Choroid plexus epithelial cell (primary cell): Measurements from ENCODE around the gene TNFRSF18.

Source experiments
- DNase-seq: peaks from one replicate; pipeline ENCODE4 v3.0.0-alpha.2; 2010; ENCODE audit warnings: low read depth
- H3K4me3 ChIP-seq: 2 replicates; pipeline ENCODE4 v1.5.1; 2011; ENCODE audit warnings: low read depth, mild to moderate bottlenecking, control low read depth, low read length, moderate library complexity
- TF ChIP-seq, protein P1 (sequence below): conservative IDR thresholded peaks from 2 replicates; pipeline ENCODE4 v1.5.1; 2011; ENCODE audit warnings: low read depth, mild to moderate bottlenecking, control low read depth, inconsistent platforms, low read length, moderate library complexity

The TNFRSF18 gene

DNA sequence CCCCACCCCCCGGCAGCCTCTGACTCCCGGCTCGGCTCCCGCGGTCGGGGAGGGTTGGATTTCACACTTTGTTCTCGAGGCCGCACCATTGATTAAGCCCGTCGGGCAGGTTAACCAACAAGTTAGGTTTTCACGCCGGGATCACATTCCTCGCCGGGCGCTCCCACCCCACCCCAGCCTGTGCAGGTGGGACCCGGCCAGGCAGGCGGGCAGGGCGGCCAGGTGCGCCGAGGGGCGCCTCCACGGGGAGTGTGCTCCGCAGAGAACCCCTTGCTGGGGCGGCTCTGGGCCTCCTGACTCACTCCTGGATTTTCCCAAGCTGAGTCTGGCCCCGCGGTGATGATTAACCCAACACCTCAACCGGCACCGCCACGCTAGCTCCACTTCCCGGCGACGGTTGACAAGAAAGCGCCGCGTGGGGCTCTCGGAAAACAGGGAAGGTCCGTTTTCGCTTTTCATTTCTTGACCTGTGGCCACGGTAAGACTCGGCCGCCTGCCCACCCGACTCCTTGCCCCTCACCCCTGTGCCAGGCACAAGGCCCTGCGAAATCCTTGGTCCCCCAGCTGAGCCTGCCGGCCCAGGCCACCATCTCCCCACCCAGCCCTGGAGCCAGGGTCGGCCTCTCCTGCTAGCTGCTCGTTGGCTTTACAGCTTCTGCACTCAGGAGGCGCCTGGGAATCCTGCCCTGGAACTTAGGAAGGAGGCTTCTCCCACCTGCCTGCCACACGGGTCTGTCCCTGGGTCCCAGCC lies 41.5 kb downstream of the TNFRSF18 start:
- DNase-seq, result no peak

DNA sequence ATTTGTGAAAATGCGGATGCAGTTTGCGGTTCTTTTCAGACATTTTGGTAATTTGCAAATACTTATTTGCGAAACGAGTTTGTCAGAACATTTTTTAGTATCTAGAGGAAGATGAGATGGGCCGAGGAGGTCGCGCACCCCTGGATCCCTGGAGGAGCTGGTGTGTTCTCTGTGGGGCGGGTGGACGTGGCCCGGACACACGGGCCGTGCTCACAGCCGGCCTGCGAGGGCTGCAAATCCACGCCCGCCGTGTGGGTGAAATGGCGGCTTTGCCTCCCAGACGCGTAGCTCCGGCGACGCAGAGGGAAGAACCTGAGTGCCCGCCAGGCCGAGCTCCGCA lies 42.1 kb downstream of the TNFRSF18 start:
- TF ChIP-seq, protein P1, sequence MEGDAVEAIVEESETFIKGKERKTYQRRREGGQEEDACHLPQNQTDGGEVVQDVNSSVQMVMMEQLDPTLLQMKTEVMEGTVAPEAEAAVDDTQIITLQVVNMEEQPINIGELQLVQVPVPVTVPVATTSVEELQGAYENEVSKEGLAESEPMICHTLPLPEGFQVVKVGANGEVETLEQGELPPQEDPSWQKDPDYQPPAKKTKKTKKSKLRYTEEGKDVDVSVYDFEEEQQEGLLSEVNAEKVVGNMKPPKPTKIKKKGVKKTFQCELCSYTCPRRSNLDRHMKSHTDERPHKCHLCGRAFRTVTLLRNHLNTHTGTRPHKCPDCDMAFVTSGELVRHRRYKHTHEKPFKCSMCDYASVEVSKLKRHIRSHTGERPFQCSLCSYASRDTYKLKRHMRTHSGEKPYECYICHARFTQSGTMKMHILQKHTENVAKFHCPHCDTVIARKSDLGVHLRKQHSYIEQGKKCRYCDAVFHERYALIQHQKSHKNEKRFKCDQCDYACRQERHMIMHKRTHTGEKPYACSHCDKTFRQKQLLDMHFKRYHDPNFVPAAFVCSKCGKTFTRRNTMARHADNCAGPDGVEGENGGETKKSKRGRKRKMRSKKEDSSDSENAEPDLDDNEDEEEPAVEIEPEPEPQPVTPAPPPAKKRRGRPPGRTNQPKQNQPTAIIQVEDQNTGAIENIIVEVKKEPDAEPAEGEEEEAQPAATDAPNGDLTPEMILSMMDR, result no peak
- no peak for DNase-seq
- H3K4me3 ChIP-seq, result no peak overlapping the region

More for the DNA sequence above, 41.5 kb downstream of the TNFRSF18 start:
- TF ChIP-seq, protein P1, result no peak
- no peak overlapping the region for H3K4me3 ChIP-seq

DNA sequence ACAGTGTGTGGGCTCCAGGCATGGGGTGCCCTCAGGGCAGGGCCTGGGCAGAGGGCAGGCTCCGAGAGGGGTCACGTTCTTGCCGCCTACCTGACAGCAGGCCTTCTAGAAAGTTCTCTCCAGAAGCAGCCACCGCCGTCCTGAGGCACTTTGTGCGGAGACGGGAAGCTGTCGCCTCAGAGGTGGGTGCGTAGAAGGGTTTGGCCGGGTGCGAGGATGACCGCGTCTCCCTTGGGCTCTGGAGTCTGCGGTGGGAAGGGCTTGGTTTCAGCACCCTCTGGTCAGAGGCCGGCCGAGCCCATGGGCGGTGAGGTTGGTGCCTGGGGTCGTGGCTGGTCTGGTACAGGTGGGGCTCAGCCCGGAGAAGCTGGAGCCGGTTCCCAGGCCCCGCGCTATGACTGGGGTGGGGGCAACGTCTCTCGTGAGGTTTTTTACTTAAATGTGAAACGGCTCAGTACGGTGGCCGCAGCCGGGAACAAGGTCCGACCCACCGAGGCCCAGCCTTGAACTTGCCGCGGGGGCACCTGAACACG lies 42.8 kb downstream of the TNFRSF18 start:
- no peak for DNase-seq
- H3K4me3 ChIP-seq, result no peak overlapping the region
- TF ChIP-seq, protein P1, result no peak

DNA sequence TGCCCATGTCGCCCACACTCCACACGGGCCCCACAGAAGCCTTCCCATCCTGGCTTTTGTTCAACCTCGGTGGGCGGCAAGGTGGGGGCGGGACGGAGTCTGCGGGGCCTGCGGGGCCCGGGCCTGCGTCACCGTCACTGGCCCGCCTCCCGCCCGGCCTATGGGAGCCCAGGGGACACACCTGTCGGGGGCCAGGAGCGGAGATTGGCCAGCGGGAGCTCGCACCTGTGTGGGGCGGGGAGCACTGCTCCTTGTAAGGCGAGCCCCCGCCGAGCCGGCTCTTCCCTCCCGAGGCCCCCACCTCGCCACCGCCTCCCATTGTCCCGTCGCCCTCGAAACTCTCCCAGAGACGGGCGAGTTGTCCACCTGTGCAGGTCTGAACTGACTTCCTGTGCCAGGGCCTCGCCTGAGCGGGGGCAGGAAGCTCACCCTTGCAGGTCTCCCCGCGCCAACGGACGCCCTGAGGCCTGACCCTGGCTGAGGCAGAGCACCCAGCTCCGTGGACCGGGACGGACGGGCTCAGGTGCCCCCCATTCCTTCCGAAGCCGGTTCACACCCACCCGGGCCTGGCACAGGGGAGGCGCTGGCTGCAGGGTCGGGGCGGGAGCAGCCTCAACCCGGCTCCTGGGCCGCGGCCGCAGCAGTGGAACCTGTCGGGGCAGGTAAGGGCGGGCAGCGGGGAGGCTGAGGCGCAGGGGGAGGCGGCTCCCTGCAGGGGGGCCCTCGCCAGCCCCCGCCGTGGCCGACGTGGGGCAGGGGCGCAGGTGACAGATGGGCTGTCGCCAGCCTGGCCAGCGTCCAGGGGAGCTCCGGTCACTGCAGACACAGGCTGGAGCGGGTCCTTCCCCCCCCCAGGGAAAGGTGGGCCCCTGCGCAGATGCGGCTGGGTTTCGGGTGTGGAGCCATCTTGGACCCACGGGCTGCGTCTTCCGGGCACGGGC lies 43.5 kb downstream of the TNFRSF18 start:
- H3K4me3 ChIP-seq, result no peak overlapping the region
- TF ChIP-seq, protein P1, result no peak
- DNase-seq, result no peak

DNA sequence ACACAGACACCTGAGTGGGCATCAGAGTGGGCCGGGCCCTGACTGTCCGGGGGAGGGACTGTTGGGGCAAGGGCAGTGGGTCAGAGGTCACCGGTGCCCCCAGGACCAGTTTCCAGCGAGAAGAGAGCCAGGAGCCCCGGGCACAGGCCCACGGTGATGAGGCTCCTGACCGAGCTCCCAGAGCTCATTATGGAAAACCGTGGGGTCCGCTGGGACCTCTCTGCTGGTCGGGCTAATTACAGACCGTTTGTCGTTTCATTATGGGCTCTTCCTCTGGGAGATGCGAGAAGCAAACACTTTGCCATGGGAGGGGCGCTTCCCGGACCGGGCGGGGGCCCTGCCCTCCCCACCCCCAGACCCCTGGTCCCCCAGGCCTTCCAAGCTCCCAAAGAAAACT lies 44.7 kb downstream of the TNFRSF18 start:
- TF ChIP-seq, protein P1, result no peak
- DNase-seq, result no peak
- no peak overlapping the region for H3K4me3 ChIP-seq

DNA sequence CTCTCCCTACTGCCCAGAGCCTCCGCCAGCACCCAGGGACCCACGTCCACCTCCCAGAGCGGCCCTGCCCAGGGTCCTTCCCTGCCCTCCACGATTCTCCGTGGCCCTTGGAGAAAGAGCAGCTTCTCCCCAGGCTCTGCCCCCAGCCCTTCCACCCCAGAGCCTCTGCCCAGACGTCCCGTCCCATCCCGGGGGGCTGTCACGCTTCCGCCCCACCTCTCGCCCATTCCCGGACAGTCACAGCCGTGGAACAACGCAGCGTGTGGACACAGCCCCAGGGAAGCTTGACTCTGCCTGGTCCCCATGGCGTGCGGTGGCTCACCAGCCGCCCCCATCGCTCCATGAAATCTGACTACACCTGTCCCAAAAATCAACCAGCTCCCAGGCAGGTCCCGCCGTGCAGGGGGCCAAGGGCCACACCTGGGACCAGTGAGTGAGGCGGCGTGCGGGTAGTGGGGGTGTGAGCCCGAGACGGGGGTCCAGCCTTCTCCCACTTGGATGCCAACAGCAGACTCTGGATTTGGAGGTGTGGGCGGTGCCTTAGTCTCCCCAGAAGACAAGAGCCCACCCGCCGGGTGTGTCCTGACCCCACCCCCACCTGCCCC lies 45.2 kb downstream of the TNFRSF18 start:
- no peak for DNase-seq
- H3K4me3 ChIP-seq, result no peak overlapping the region
- TF ChIP-seq, protein P1, result no peak
